Heart left ventricle (tissue), 13 donors: ENCODE data around the gene SRRM4.

ENCODE experiments used
- POLR2A ChIP-seq, 2 donors: fragments of 450-650 bp; IDR thresholded peaks; one replicate each; pipeline ENCODE4 v1.6.1; 2017; ENCODE audit warnings: antibody characterized with exemption in 2 of 2, mild to moderate bottlenecking in 2 of 2, moderate library complexity in 2 of 2
- TF ChIP-seq, protein P1 (sequence below), 12 donors: fragments of 200-600 bp; sonication (generic) in 4 of 12; IDR thresholded peaks; one replicate each; pipeline versions ENCODE4 v1.5.0 to v1.8.0; 2018 to 2022; ENCODE audit warnings: antibody characterized with exemption in 12 of 12, mild to moderate bottlenecking in 5 of 12
- donor health status: ischemic (EF 13 %, LVEDD 7.1; RV severe dilation, severe dysfunction).
- donor health status: DM: no; HTN: yes; CAD: no.
- donor health status: DM: no; HTN: no; CAD: no.
- donor health status: ischemic (EF 25% LVEDD 6.9; RV normal size, moderate dysfunction).
- donor health status: ischemic (EF 25% LVEDD 5.7; RV mildly dilated, moderate dysfunction).
- donor health status: ischemic (EF 35%, LVEDD 5.7; RV mildly dilated, moderate dysfunction).
- donor health status: nonischemic (EF 11% LVEDD 7.7; RV severe dilation, severe dysfunction).
- donor health status: DM: yes; HTN: yes; CAD: no.
- donor health status: PGD.
- donor health status: ischemic (EF 29% LVEDD 5.4; RV normal size, mild dysfunction).
- donor health status: nonischemic (EF 23%, LVEDD 6.1; RV moderate dilation, normal function).

DNA sequence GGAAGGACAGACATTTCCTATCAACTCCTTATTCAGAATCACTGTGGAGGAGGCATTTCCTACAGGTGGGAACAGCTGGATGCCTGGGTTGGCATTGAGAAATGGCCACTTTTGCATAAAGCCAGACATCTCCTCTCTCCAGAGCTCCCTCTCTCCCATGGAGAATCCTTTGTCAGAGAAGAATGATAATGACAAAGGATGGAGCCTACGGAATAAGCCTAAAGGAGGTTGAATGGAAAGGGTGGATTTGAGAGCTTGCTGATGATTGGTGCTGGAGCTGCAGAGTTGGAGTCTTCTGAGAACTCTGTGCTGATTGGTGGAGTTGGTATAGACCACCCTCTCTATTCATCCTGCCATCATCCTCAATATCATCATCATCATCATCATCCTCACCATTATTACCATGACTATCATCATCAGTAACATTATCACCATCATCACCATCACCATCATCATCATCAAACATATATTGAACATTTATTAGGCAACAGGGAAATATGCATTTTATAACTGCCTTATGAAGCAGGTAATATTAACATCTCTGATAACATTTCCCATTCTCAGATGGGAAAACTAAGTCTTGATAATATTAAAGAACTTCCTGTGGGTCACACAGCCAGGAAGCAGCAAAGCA is 108.2 kb downstream of the SRRM4 start:
- TF ChIP-seq, protein P1, sequence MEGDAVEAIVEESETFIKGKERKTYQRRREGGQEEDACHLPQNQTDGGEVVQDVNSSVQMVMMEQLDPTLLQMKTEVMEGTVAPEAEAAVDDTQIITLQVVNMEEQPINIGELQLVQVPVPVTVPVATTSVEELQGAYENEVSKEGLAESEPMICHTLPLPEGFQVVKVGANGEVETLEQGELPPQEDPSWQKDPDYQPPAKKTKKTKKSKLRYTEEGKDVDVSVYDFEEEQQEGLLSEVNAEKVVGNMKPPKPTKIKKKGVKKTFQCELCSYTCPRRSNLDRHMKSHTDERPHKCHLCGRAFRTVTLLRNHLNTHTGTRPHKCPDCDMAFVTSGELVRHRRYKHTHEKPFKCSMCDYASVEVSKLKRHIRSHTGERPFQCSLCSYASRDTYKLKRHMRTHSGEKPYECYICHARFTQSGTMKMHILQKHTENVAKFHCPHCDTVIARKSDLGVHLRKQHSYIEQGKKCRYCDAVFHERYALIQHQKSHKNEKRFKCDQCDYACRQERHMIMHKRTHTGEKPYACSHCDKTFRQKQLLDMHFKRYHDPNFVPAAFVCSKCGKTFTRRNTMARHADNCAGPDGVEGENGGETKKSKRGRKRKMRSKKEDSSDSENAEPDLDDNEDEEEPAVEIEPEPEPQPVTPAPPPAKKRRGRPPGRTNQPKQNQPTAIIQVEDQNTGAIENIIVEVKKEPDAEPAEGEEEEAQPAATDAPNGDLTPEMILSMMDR (IDR thresholded peaks at IDR 0.05) = no peak
- TF ChIP-seq POLR2A (IDR thresholded peaks at IDR 0.05) = no peak
